ENCODE results near the gene DARS1. TPM values are rescaled to one million over a fixed set of nuclear protein-coding genes. Genes with fewer than 3 reads are reported as not detected.

DARS1 gene
- total and polyA plus RNA-seq, 11 donors: 51.2 to 90.0 (median 58.6) TPM

DNA sequence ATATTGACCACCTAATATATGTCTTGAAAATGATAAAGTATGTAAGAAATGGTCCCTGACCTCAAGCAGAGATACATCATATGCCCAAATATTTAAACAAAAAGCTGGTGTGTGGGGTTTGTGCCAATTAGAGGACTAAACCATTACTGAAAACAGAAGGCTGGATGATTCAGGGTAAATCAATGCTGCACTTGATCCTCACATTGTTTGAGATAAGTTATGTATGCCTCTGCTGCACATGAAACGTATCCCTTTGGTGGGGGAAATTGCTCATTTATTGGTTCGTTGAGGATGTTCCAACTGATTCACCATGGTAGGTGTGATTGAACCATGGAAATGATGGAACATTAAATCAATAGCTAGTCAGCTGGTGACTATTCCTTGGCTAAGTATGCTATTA, 24.7 kb upstream of the DARS1 start:
- Histone ChIP-seq H3K9me3 (no peaks in the 10 kb centered on the region), H3K4me3 (no peak overlapping the region), H3K4me1 (peaks cover 7 to 70% (median 21%) of the 10 kb centered on the region in 12 donors), H3K27me3 (no peaks in the 10 kb centered on the region), H3K36me3 (no peaks in the 10 kb centered on the region), H3K27ac (no peak overlapping the region)
- no peak for ATAC-seq
- intact Hi-C loops (cut with DNase I): loop anchor here in 2 of 10 donors (10.0 kb wide), 1 partner anchor 105 kb away; the partner anchor contains the start of gene CXCR4 (in 2 of the 2)
- WGBS, 4 donors: 91 to 98% (median 94%) methylated on average over 2 of the region's 2 CpGs
- TF ChIP-seq, protein P1, sequence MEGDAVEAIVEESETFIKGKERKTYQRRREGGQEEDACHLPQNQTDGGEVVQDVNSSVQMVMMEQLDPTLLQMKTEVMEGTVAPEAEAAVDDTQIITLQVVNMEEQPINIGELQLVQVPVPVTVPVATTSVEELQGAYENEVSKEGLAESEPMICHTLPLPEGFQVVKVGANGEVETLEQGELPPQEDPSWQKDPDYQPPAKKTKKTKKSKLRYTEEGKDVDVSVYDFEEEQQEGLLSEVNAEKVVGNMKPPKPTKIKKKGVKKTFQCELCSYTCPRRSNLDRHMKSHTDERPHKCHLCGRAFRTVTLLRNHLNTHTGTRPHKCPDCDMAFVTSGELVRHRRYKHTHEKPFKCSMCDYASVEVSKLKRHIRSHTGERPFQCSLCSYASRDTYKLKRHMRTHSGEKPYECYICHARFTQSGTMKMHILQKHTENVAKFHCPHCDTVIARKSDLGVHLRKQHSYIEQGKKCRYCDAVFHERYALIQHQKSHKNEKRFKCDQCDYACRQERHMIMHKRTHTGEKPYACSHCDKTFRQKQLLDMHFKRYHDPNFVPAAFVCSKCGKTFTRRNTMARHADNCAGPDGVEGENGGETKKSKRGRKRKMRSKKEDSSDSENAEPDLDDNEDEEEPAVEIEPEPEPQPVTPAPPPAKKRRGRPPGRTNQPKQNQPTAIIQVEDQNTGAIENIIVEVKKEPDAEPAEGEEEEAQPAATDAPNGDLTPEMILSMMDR (IDR thresholded peaks at IDR 0.05): no peak
- TF ChIP-seq POLR2A (IDR thresholded peaks at IDR 0.05): no peak
- DNase-seq: no peak

DNA sequence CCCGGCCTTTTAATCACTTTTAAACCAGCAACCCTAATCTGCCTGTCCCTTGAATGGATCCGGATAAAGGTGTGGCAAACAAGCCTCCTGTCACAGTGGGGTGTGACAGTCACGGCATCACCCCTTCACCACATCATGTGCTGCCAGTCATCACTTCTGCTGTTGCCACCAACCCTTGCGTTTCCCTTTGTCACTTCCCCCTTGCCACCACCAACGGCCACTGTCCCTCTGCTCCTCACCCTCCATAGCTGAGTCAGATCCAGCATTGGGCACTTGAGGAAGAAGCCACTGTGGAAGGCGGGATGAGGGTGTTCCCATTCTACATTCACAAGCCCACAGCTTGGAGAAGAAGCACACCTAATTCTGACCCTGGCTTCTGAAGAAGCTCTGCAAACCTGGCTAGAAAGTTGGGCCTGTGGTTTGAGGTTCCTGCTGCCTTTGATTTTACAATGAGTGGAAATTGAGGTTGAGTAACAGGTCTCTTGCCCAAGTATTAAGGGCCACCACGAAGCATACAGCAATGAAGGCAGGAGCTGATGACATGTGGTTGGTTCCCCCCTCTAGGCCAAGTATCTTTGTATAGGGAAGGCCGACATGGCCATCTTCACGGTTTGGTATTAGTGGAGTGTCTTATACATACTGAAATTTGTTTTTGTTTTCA, 22.9 kb upstream of the DARS1 start:
- no peaks in the 10 kb centered on the region for H3K27me3 ChIP-seq
- H3K4me3 ChIP-seq: no peak overlapping the region
- peak; percentile 29 to 75 (median 53) for DNase-seq
- TF ChIP-seq, protein P1 (IDR thresholded peaks at IDR 0.05): no peak
- peaks cover 0 to 52% (median 9%) of the 10 kb centered on the region in 12 donors for H3K4me1 ChIP-seq
- 84 to 91% (median 90%) methylated on average over 9 of the region's 9 CpGs for WGBS, 4 donors
- H3K36me3 ChIP-seq: no peaks in the 10 kb centered on the region
- H3K9me3 ChIP-seq: no peaks in the 10 kb centered on the region
- intact Hi-C loops (cut with DNase I): no loop called here
- peak overlapping the region in 1 of 12 donors; percentile 79 for H3K27ac ChIP-seq
- ATAC-seq: peak; percentile 55 to 87 (median 72)

GRCh38 chr2:136006658-136007057, 21.2 kb upstream of the DARS1 start:
- intact Hi-C loops (cut with DNase I): no loop called here
- Histone ChIP-seq H3K36me3 (no peaks in the 10 kb centered on the region), H3K27ac (no peak overlapping the region), H3K9me3 (no peaks in the 10 kb centered on the region), H3K4me1 (peaks cover 0 to 37% (median 3%) of the 10 kb centered on the region in 12 donors), H3K27me3 (no peaks in the 10 kb centered on the region), H3K4me3 (no peak overlapping the region)
- no peak for TF ChIP-seq POLR2A (IDR thresholded peaks at IDR 0.05)
- TF ChIP-seq, protein P1 (IDR thresholded peaks at IDR 0.05): no peak
- DNase-seq (no peak), ATAC-seq (no peak)
- WGBS, 4 donors: 47 to 56% (median 51%) methylated on average over 3 of the region's 3 CpGs

DNA sequence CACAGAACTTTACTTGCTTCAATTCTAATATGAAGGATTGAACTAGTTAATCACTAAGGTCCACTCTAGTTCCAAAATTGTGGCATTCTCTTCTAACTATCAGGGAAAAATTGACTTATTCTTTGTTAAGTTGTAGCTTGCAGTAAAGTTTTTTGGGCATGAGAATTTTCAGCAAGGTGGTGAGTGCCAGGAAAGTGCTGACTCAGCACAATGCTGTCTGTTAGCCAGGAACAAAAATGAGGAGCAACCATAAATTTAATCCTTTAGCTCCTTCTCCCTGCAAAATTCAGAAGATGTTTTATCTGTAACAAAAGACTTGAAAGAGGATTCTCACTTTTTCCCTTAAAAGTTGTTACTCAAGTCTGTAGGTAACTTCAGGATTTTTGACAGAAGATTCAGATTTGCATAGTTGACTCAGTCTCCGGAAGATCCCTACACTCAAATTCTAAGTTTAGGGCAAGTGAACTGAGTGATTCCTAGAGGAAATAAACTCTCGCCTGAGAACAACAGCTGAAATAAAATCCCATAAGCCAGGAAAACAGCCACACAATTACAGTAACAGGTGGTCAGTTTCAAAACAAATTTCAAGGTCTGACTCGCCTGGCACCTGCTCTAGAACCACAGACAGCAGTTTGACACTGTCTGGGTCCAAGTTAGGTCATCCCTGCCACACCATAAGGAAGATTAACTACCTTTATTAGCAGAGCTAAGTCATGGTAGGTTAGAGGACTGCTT, 20.2 kb upstream of the DARS1 start:
- intact Hi-C loops (cut with DNase I): no loop called here
- Histone ChIP-seq H3K4me1 (peaks cover 0 to 42% (median 5%) of the 10 kb centered on the region in 12 donors), H3K9me3 (no peaks in the 10 kb centered on the region), H3K36me3 (no peaks in the 10 kb centered on the region), H3K27me3 (no peaks in the 10 kb centered on the region), H3K4me3 (no peak overlapping the region), H3K27ac (no peak overlapping the region)
- DNase-seq: no peak
- TF ChIP-seq POLR2A (IDR thresholded peaks at IDR 0.05): no peak
- TF ChIP-seq, protein P1 (IDR thresholded peaks at IDR 0.05): no peak
- no peak for ATAC-seq
- 51 to 65% (median 57%) methylated on average over 3 of the region's 3 CpGs for WGBS, 4 donors
